ENCODE data around the gene RBM15.

Gene RBM15

GRCh38 chr1:110338886-110339406, at the start of gene RBM15:
Gene RBM15, plus strand, starts transcription at chr1:110339377. Its CDS starts 29 bp downstream, at chr1:110339406.
- DNase-seq, result peak; percentile 100

- no peak for DNase-seq
Observed at GRCh38 chr1:110291241-110292030, 47.7 kb upstream of the RBM15 start.

- no peak for DNase-seq
Observed at GRCh38 chr1:110292031-110292741, 47.0 kb upstream of the RBM15 start.

GRCh38 chr1:110293601-110294104, 45.5 kb upstream of the RBM15 start:
- no peak for DNase-seq

GRCh38 chr1:110294308-110294707, 44.9 kb upstream of the RBM15 start:
- DNase-seq, result no peak

- DNase-seq, result no peak
Observed at GRCh38 chr1:110298991-110299390, 40.2 kb upstream of the RBM15 start.

GRCh38 chr1:110300412-110301085, 38.6 kb upstream of the RBM15 start:
- no peak for DNase-seq

GRCh38 chr1:110302836-110303235, 36.3 kb upstream of the RBM15 start:
- no peak for DNase-seq

- no peak for DNase-seq
Observed at GRCh38 chr1:110305900-110306420, 33.2 kb upstream of the RBM15 start.

GRCh38 chr1:110307239-110307974, 31.8 kb upstream of the RBM15 start:
- no peak for DNase-seq

- DNase-seq, result no peak
Observed at GRCh38 chr1:110308247-110308646, 30.9 kb upstream of the RBM15 start.

- no peak for DNase-seq
Observed at GRCh38 chr1:110309139-110309538, 30.0 kb upstream of the RBM15 start.

- no peak for DNase-seq
Observed at GRCh38 chr1:110309767-110310166, 29.4 kb upstream of the RBM15 start.

GRCh38 chr1:110310300-110310699, 28.9 kb upstream of the RBM15 start:
- no peak for DNase-seq

GRCh38 chr1:110312188-110313121, 26.7 kb upstream of the RBM15 start:
- peak; percentile 67 for DNase-seq

GRCh38 chr1:110316735-110317134, 22.4 kb upstream of the RBM15 start:
- DNase-seq, result no peak

- DNase-seq, result no peak
Observed at GRCh38 chr1:110318046-110318445, 21.1 kb upstream of the RBM15 start.

- no peak for DNase-seq
Observed at GRCh38 chr1:110319332-110320167, 19.6 kb upstream of the RBM15 start.

GRCh38 chr1:110320168-110320518, 19.0 kb upstream of the RBM15 start:
- no peak for DNase-seq

- DNase-seq, result no peak
Observed at GRCh38 chr1:110321045-110321444, 18.1 kb upstream of the RBM15 start.
